Transverse colon (tissue), 4 donors: Measurements from ENCODE around the gene FAM24A. TPM values are rescaled to one million over a fixed set of nuclear protein-coding genes. Genes with fewer than 3 reads are reported as not detected.

Experiments used
- DNase-seq: peaks from one replicate; pipeline ENCODE4 v3.0.0-alpha.2; 2019
- H3K27ac ChIP-seq, 4 donors: fragments of 200-600 bp; sonication (generic); 2 replicates each; pipeline ENCODE4 v1.5.1; 2016 to 2018; ENCODE audit warnings: inconsistent platforms in 4 of 4
- H3K27me3 ChIP-seq: fragments of 200-600 bp; sonication (generic); 2 replicates; pipeline ENCODE4 v1.5.1; 2017; ENCODE audit warnings: inconsistent platforms
- H3K36me3 ChIP-seq, 4 donors: fragments of 200-600 bp; sonication (generic); 2 replicates each; pipeline ENCODE4 v1.5.1; 2017 to 2019; ENCODE audit warnings: inconsistent platforms in 4 of 4
- H3K4me1 ChIP-seq, 4 donors: fragments of 200-600 bp; sonication (generic); 2 replicates each; pipeline ENCODE4 v1.5.1; 2017 to 2020; ENCODE audit warnings: inconsistent platforms in 4 of 4
- H3K4me3 ChIP-seq, 4 donors: fragments of 200-600 bp; sonication (generic); 1 replicate in 1 of 4; 2 replicates in 3 of 4; pipeline versions ENCODE4 v1.5.1 to v1.6.1; 2017 to 2019; ENCODE audit warnings: inconsistent platforms in 4 of 4
- H3K9me3 ChIP-seq, 2 donors: fragments of 200-600 bp; sonication (generic); 2 replicates each; pipeline ENCODE4 v1.5.1; 2017 to 2019; ENCODE audit warnings: inconsistent platforms in 2 of 2
- CTCF ChIP-seq, 5 experiments: fragments of 200-600 bp in 3 of 5; fragments of 450-650 bp in 2 of 5; sonication (generic) in 3 of 5; IDR thresholded peaks; 1 replicate in 2 of 5; 2 replicates in 3 of 5; pipeline ENCODE4 v1.5.1; 2016 to 2017; ENCODE audit warnings: antibody characterized with exemption in 5 of 5, inconsistent platforms in 3 of 5, mild to moderate bottlenecking in 2 of 5, moderate library complexity in 1 of 5
- EP300 ChIP-seq: sonication (generic); formaldehyde crosslinking; IDR thresholded peaks from one replicate; pipeline ENCODE4 v1.6.1; 2017; ENCODE audit warnings: antibody characterized with exemption, low read depth
- POLR2A ChIP-seq: fragments of 450-650 bp; IDR thresholded peaks from one replicate; pipeline ENCODE4 v1.6.1; 2016; ENCODE audit warnings: antibody characterized with exemption, mild to moderate bottlenecking, moderate library complexity
- POLR2AphosphoS5 ChIP-seq, 3 donors: sonication (generic); formaldehyde crosslinking; IDR thresholded peaks; one replicate each; pipeline ENCODE4 v1.6.1; 2016; ENCODE audit warnings: antibody characterized with exemption in 3 of 3
- WGBS, 2 donors: methylation state at CpG; one replicate each; pipeline ENCODE4 v1.1.5; 2018; ENCODE audit warnings: low coverage in 1 of 2; 5-methylcytosine and 5-hydroxymethylcytosine counted together
- in situ Hi-C, 4 donors: fragments of 200-750 bp; cut with MboI; loops; one replicate each; pipeline versions ENCODE4 v1.15.0 to v1.15.1; 2017; ENCODE audit warnings: low sequenced_read_pairs in 3 of 4, low pct_ligation_motif_present in 1 of 4, low pct_unique_long_range_greater_than_20kb in 1 of 4
- intact Hi-C: fragments of 100-400 bp; cut with DNase I; formaldehyde crosslinking; loops from one replicate; pipeline ENCODE4 v1.15.1; 2023; ENCODE audit warnings: low total_unique reads
- total RNA-seq, 4 donors: library from RNA; depleted of rRNA; stranded (reverse); fragments of >200 nt; gene quantifications; one replicate each; pipeline ENCODE4 v1.1.0, GENCODE V29; 2016

The FAM24A gene
- total RNA-seq, 4 donors from 2014 or later, result not detected

- Histone ChIP-seq H3K27ac (no peak overlapping the region), H3K9me3 (no peaks in the 10 kb centered on the region), H3K36me3 (no peaks in the 10 kb centered on the region), H3K4me1 (peaks cover 4 to 18% (median 11%) of the 10 kb centered on the region in 4 donors), H3K27me3 (no peaks in the 10 kb centered on the region), H3K4me3 (no peak overlapping the region)
- intact Hi-C loops (no loop called here), in situ Hi-C loops (no loop called here)
- 78 to 85% methylated on average over 1 of the region's 1 CpG for WGBS, 2 donors
- no peak for TF ChIP-seq CTCF (IDR thresholded peaks at IDR 0.05)
- no peak for TF ChIP-seq POLR2A
- no peak for TF ChIP-seq EP300
- no peak for TF ChIP-seq POLR2AphosphoS5 (IDR thresholded peaks at IDR 0.05)
- DNase-seq, result no peak
These were observed 33.9 kb upstream of the FAM24A start for GRCh38 chr10:122876467-122876855.

- 60 to 67% methylated on average over 1 of the region's 1 CpG for WGBS, 2 donors
- peaks cover 4 to 18% (median 11%) of the 10 kb centered on the region in 4 donors for H3K4me1 ChIP-seq
- no peaks in the 10 kb centered on the region for H3K9me3 ChIP-seq
- no peak for TF ChIP-seq EP300
- TF ChIP-seq CTCF (IDR thresholded peaks at IDR 0.05), result no peak
- no peak for TF ChIP-seq POLR2AphosphoS5 (IDR thresholded peaks at IDR 0.05)
- H3K36me3 ChIP-seq, result no peaks in the 10 kb centered on the region
- intact Hi-C loops, result no loop called here
- in situ Hi-C loops, result no loop called here
- H3K27me3 ChIP-seq, result no peaks in the 10 kb centered on the region
- no peak overlapping the region for H3K27ac ChIP-seq
- DNase-seq, result no peak
- no peak overlapping the region for H3K4me3 ChIP-seq
These were observed 33.1 kb upstream of the FAM24A start for GRCh38 chr10:122877264-122877663.

DNA sequence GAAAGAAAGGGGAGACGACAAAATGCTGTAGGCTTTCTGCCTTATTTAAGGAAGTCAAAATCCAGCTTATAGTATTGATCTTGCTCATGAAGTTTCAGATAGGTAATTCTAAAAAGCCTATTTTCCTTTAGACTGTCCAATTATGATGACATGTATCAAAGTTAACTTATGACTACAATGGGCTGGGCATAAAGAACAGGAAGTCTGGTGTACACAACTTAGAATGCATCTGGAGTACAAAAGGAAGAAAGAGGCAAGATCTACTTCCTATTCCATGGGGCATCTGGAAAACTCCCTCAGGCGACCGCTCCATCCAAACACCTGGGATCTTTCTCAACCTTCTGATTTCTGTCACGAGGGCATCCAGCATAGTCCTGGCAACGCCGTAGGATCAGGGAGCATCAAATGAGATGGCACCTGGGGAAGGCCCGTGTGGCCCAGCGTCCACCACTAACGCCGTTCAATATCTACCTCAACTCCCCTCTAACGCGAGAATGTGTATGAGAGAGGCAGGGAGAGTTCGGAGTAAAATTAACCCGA, 31.5 kb upstream of the FAM24A start:
- peak; percentile 9 for DNase-seq
- H3K27ac ChIP-seq, result peak overlapping the region; percentile 65 to 77 (median 72)
- intact Hi-C loops (no loop called here), in situ Hi-C loops (no loop called here)
- H3K4me1 ChIP-seq, result peaks cover 4 to 18% (median 11%) of the 10 kb centered on the region in 4 donors
- no peaks in the 10 kb centered on the region for H3K36me3 ChIP-seq
- TF ChIP-seq POLR2A (no peak), POLR2AphosphoS5 (IDR thresholded peaks at IDR 0.05) (no peak), EP300 (no peak), CTCF (IDR thresholded peaks at IDR 0.05) (no peak)
- H3K27me3 ChIP-seq, result no peaks in the 10 kb centered on the region
- 49 to 56% methylated on average over 3 to 13 of the region's 14 CpGs for WGBS, 2 donors
- peak overlapping the region; percentile 40 to 70 (median 48) for H3K4me3 ChIP-seq
- H3K9me3 ChIP-seq, result no peaks in the 10 kb centered on the region

- TF ChIP-seq POLR2AphosphoS5 (IDR thresholded peaks at IDR 0.05) (peak in 1 of 3 donors; percentile 47), POLR2A (peak; percentile 45), CTCF (IDR thresholded peaks at IDR 0.05) (no peak), EP300 (no peak)
- Histone ChIP-seq H3K27ac (peak within 1 kb of the TSS; percentile 65 to 77 (median 72)), H3K4me3 (peak within 1 kb of the TSS; percentile 40 to 70 (median 48)), H3K9me3 (no peaks in the 10 kb centered on the region), H3K36me3 (no peaks in the 10 kb centered on the region), H3K4me1 (peaks cover 4 to 18% (median 11%) of the 10 kb centered on the region in 4 donors), H3K27me3 (no peaks in the 10 kb centered on the region)
- WGBS, 2 donors, result 12% methylated on average over 75 of the region's 95 CpGs; no CpG with 5 or more reads in 1 of the 2 donors
- peak; percentile 95 for DNase-seq
- in situ Hi-C loops (no loop called here), intact Hi-C loops (loop anchor here (10.0 kb wide), 1 partner anchor 65 kb away; no protein-coding TSS in a partner anchor)
These were observed 30.8 kb upstream of the FAM24A start, which contains the start of gene FAM24B for GRCh38 chr10:122879339-122880273. TSS of gene FAM24B (minus strand) at chr10:122879581. CDS start at chr10:122850515, 29,066 bp downstream.
